K562 (cell line): Measurements from ENCODE around the gene MIER2. TPM values are rescaled to one million over a fixed set of nuclear protein-coding genes. Genes with fewer than 3 reads are reported as not detected.

ENCODE experiments used
- ATAC-seq: fragments of 200-7000 bp; cut with Tn5 transposase; 3 replicates; pipeline ENCODE4 v1.9.1; 2020; ENCODE audit warnings: moderate library complexity
- BruUV-seq: library from RNA; stranded (reverse); fragments of 400-500 nt; replicated peaks from 2 replicates; lab custom pipeline; 2021; lab: Mats Ljungman, UMichigan
- CTCF ChIA-PET: fragments of 300-600 bp; formaldehyde crosslinking; extraction: SDS; loops from one replicate; lab custom pipeline; 2021; ENCODE audit warnings: low intra/inter-chr PET ratio; lab: Yijun Ruan, JAX
- POLR2A ChIA-PET: fragments of 300-600, 350-650 bp; sonication (Branson Sonifier 250); formaldehyde crosslinking; extraction: SDS; loops from one replicate; lab custom pipeline; 2021; ENCODE audit warnings: antibody characterized with exemption, inconsistent platforms; lab: Yijun Ruan, JAX
- DNase-seq, 4 experiments: peaks; one replicate each; pipeline versions ENCODE4 v3.0.0 to v3.0.0-alpha.2; 2011 to 2018; ENCODE audit warnings: low spot score in 3 of 4, mixed read lengths in 3 of 4; ENCODE audit errors: extremely low read depth in 1 of 4
- FAIRE-seq: peaks from 2 replicates; lab custom pipeline; 2011; peaks lifted over from hg19 to GRCh38; lab: Jason Lieb, UNC
- H2AFZ ChIP-seq: 2 replicates; pipeline ENCODE4 v1.6.0; 2011; ENCODE audit warnings: low read depth, low read length, control low read depth, inconsistent platforms
- H3K27ac ChIP-seq: fragments of 200-600 bp; 3 replicates; pipeline ENCODE4 v1.8.0; 2011; ENCODE audit warnings: low read depth, mild to moderate bottlenecking, control low read depth, inconsistent platforms, low read length, moderate library complexity, mixed read lengths; ENCODE audit errors: extremely low read depth
- H3K27me3 ChIP-seq, 2 experiments: fragments of 300-600 bp in 1 of 2; 2 replicates in 1 of 2; 3 replicates in 1 of 2; pipeline versions ENCODE4 v1.6.0 to v1.8.0; 2011; ENCODE audit warnings: inconsistent platforms in 2 of 2, low read length in 2 of 2, mild to moderate bottlenecking in 1 of 2, mixed read lengths in 1 of 2, moderate library complexity in 1 of 2; ENCODE audit not compliant: control insufficient read depth in 2 of 2, insufficient read depth in 2 of 2
- H3K36me3 ChIP-seq: fragments of 300-600 bp; 3 replicates; pipeline ENCODE4 v1.8.0; 2011; ENCODE audit warnings: mild to moderate bottlenecking, low read length, inconsistent platforms; ENCODE audit not compliant: control insufficient read depth, insufficient read depth
- H3K4me1 ChIP-seq, 2 experiments: fragments of 200-600 bp in 1 of 2; replicated peaks in 1 of 2; 2 replicates in 1 of 2; 3 replicates in 1 of 2; pipeline versions ENCODE4 v1.5.1 to v1.8.0; 2011; ENCODE audit warnings: inconsistent platforms in 2 of 2, low read length in 2 of 2, mild to moderate bottlenecking in 1 of 2, mixed read lengths in 1 of 2, moderate library complexity in 1 of 2; ENCODE audit not compliant: control insufficient read depth in 2 of 2, insufficient read depth in 2 of 2
- H3K4me2 ChIP-seq: 2 replicates; pipeline ENCODE4 v1.6.1; 2011; ENCODE audit warnings: low read length, control low read depth, inconsistent platforms, mixed read lengths; ENCODE audit not compliant: insufficient read depth
- H3K4me3 ChIP-seq: fragments of 200-600 bp; sonication (generic), shearing (Covaris generic); 2 replicates; pipeline ENCODE4 v1.5.1; 2016; ENCODE audit warnings: control low read depth, inconsistent platforms
- H3K79me2 ChIP-seq: fragments of 200-600 bp; 3 replicates; pipeline ENCODE4 v1.8.0; 2011; ENCODE audit warnings: low read length, inconsistent platforms; ENCODE audit not compliant: control insufficient read depth, insufficient read depth
- H3K9ac ChIP-seq, 2 experiments: 2 replicates each; pipeline versions ENCODE4 v1.6.0 to v1.6.1; 2011; ENCODE audit warnings: low read depth in 2 of 2, low read length in 2 of 2, control low read depth in 1 of 2, inconsistent platforms in 1 of 2, mild to moderate bottlenecking in 1 of 2, mixed read lengths in 1 of 2; ENCODE audit not compliant: insufficient read depth in 1 of 2
- H3K9me1 ChIP-seq: one replicate; pipeline ENCODE4 v1.6.0; 2011; ENCODE audit warnings: inconsistent platforms, mild to moderate bottlenecking, low read length, moderate library complexity; ENCODE audit not compliant: control insufficient read depth, insufficient read depth
- H3K9me3 ChIP-seq: replicated peaks from 2 replicates; pipeline ENCODE4 v1.5.1; 2011; ENCODE audit warnings: low read depth, low read length, inconsistent platforms; ENCODE audit not compliant: control insufficient read depth, insufficient read depth
- H4K20me1 ChIP-seq: replicated peaks from 2 replicates; pipeline ENCODE4 v1.6.1; 2011; ENCODE audit warnings: low read length, inconsistent platforms, mixed read lengths; ENCODE audit not compliant: control insufficient read depth, insufficient read depth
- FOXP1 ChIP-seq: sonication (generic); formaldehyde crosslinking; IDR thresholded peaks from 2 replicates; pipeline ENCODE4 v1.8.0; 2022; ENCODE audit warnings: mild to moderate bottlenecking, missing genetic modification reagents
- GTF2E2 ChIP-seq: fragments of 200-800 bp; sonication (Bioruptor generic); IDR thresholded peaks from 2 replicates; pipeline ENCODE4 v1.6.1; 2016; ENCODE audit warnings: missing genetic modification characterization, missing compliant biosample characterization
- KAT2B ChIP-seq: IDR thresholded peaks from one replicate; pipeline ENCODE4 v1.6.1; 2012; ENCODE audit warnings: low read depth, mild to moderate bottlenecking, control low read depth, inconsistent platforms, low read length, moderate library complexity
- SMC3 ChIP-seq: conservative IDR thresholded peaks from 2 replicates; pipeline ENCODE4 v1.6.1; 2011; ENCODE audit warnings: low read depth, low read length, improper control_type of control experiment; ENCODE audit not compliant: insufficient read depth
- ZBTB1 ChIP-seq: sonication (generic); formaldehyde crosslinking; IDR thresholded peaks from 2 replicates; pipeline ENCODE4 v1.8.1; 2023; ENCODE audit warnings: missing genetic modification reagents, low read depth, mild to moderate bottlenecking, borderline replicate concordance
- ZKSCAN1 ChIP-seq: fragments of 150-350 bp; IDR thresholded peaks from 2 replicates; pipeline ENCODE4 v1.6.1; 2016; ENCODE audit warnings: low read depth, low read length
- WGBS: fragments of 100-300 bp; shearing (Covaris generic); methylation state at CpG from one replicate; pipeline ENCODE4 v1.1.6; 2016; ENCODE audit warnings: low coverage, mixed read lengths; ENCODE audit not compliant: insufficient coverage; ENCODE audit errors: missing lambda C conversion rate; 5-methylcytosine and 5-hydroxymethylcytosine counted together
- in situ Hi-C: fragments of 300-500 bp; cut with MboI; formaldehyde crosslinking; loops from 4 replicates; pipeline ENCODE4 v1.15.0; 2018; ENCODE audit warnings: inconsistent platforms, mixed read lengths
- intact Hi-C: fragments of 100-400 bp; cut with micrococcal nuclease; formaldehyde crosslinking; loops from 2 replicates; pipeline ENCODE4 v1.14.2; 2022
- polyA plus RNA-seq, 8 experiments: library from polyadenylated mRNA; depleted of rRNA in 4 of 8; stranded (reverse) in 5 of 8; unstranded in 3 of 8; fragments of >200 nt; fragmentation: Nextera tagmentation in 2 of 8; fragmentation: Illumina TruSeq in 1 of 8; extraction: Ambion mirVana in 2 of 8; extraction: Trizol in 1 of 8; gene quantifications; 2 replicates each; pipeline versions ENCODE4 v1.2.1 to v1.2.3, GENCODE V29; 2011 to 2014; ENCODE audit warnings: inconsistent platforms in 1 of 8, missing spikeins in 1 of 8
- total RNA-seq, 7 experiments: library from RNA; depleted of rRNA in 6 of 7; stranded (reverse); fragments of >200 nt in 6 of 7; fragmentation: Illumina TruSeq in 2 of 7; extraction: Trizol in 2 of 7; gene quantifications; 2 replicates each; pipeline versions ENCODE4 v1.2.1 to v1.2.3, GENCODE V29; 2011 to 2021; ENCODE audit warnings: low replicate concordance in 1 of 7
- TF ChIP-seq, protein P1 (sequence below), 2 experiments: IDR thresholded peaks; 2 replicates each; pipeline ENCODE4 v1.6.1; 2012; ENCODE audit warnings: improper control_type of control experiment in 2 of 2, low read depth in 2 of 2, low read length in 2 of 2, borderline replicate concordance in 1 of 2
- TF ChIP-seq, protein P2 (sequence below): sonication (generic); formaldehyde crosslinking; IDR thresholded peaks from 2 replicates; pipeline ENCODE4 v1.9.0; 2022; ENCODE audit warnings: mild to moderate bottlenecking, missing genetic modification reagents

Gene MIER2
- total and polyA plus RNA-seq, 9 of the 15 experiments (the other 6 are each of a cell fraction or from before 2014, with no cell fraction given): 0.46 to 34.7 (median 15.6) TPM

DNA sequence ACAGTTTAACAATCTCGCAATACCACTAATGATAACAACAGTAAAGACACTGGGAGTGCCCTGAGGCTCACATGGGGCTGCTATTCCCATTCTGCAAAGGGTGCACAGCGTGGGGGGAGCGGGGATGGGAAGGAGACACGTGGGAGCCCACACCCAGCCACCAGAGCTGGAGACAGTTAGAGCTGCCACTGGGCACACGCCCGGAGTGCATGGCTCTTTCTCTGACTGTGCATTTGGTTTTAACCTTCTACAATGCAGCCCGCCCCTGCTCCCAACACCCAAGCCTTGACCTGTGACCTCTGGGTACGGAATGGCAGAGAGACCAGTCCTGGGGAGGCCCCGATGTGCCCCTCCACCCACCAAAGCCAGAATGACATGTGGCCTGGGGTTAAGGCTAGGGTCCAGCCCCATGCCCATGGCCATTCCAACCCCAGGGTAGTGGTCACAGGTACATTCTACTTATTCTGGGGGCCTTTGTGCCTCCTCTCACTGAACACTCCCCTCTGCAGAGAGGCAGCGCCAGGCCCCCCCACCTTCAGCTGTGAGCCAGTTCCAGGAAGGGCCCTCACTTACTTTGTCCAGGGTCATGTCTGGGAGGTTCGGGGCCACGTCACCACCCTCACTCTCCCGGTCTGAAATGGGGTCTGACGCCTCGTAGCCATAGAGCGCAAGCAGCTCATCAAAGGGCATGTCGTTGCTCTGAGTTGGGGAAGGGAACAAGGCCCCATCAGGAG is 17.1 kb downstream of the MIER2 start:
- intact Hi-C loops (no loop called here), in situ Hi-C loops (no loop called here)
- FAIRE-seq (no peak), ATAC-seq (no peak), DNase-seq (no peak)
- H3K9me3 ChIP-seq: peaks cover 28% of the 10 kb centered on the region
- no peaks in the 10 kb centered on the region for H4K20me1 ChIP-seq
- H3K9me1 ChIP-seq: no peaks in the 10 kb centered on the region
- no peak overlapping the region for H3K4me3 ChIP-seq
- H3K27me3 ChIP-seq: no peaks in the 10 kb centered on the region
- peaks cover 90% of the 10 kb centered on the region for H3K36me3 ChIP-seq
- POLR2A ChIA-PET: no interaction called here
- no peak overlapping the region for H3K27ac ChIP-seq
- no peak overlapping the region for H3K9ac ChIP-seq
- BruUV-seq: no TSS peak
- no peak for TF ChIP-seq KAT2B
- no peak for TF ChIP-seq SMC3
- TF ChIP-seq, protein P1, sequence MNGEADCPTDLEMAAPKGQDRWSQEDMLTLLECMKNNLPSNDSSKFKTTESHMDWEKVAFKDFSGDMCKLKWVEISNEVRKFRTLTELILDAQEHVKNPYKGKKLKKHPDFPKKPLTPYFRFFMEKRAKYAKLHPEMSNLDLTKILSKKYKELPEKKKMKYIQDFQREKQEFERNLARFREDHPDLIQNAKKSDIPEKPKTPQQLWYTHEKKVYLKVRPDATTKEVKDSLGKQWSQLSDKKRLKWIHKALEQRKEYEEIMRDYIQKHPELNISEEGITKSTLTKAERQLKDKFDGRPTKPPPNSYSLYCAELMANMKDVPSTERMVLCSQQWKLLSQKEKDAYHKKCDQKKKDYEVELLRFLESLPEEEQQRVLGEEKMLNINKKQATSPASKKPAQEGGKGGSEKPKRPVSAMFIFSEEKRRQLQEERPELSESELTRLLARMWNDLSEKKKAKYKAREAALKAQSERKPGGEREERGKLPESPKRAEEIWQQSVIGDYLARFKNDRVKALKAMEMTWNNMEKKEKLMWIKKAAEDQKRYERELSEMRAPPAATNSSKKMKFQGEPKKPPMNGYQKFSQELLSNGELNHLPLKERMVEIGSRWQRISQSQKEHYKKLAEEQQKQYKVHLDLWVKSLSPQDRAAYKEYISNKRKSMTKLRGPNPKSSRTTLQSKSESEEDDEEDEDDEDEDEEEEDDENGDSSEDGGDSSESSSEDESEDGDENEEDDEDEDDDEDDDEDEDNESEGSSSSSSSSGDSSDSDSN (IDR thresholded peaks at IDR 0.05; ENCODE audit: borderline replicate concordance in 1 of 2, low read depth in 2 of 2, low read length in 2 of 2): no peak
- TF ChIP-seq ZBTB1 (CRISPR knock-in tag): no peak
- TF ChIP-seq GTF2E2 (tag): no peak
- TF ChIP-seq ZKSCAN1: no peak
- TF ChIP-seq, protein P2, sequence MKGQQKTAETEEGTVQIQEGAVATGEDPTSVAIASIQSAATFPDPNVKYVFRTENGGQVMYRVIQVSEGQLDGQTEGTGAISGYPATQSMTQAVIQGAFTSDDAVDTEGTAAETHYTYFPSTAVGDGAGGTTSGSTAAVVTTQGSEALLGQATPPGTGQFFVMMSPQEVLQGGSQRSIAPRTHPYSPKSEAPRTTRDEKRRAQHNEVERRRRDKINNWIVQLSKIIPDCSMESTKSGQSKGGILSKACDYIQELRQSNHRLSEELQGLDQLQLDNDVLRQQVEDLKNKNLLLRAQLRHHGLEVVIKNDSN (CRISPR knock-in tag): no peak
- TF ChIP-seq FOXP1: no peak
- TF ChIP-seq, all 486 proteins: peak for 0
- Histone ChIP-seq H3K79me2 (peaks cover 4% of the 10 kb centered on the region), H3K4me2 (no peak overlapping the region), H2AFZ (no peak overlapping the region), H3K4me1 (no peaks in the 10 kb centered on the region; a peak in 1 of 5 replicates)
- CTCF ChIA-PET: interaction anchor here (0.6 kb wide), 1 partner anchor 9 kb away, joined by 3 read pairs; no protein-coding TSS in a partner anchor
- WGBS: 100% methylated on average over 15 of the region's 17 CpGs
